Measurements from ENCODE around the gene BEND3.

BEND3 gene

GRCh38 chr6:107123501-107123900 is 8.2 kb upstream of the BEND3 start:
- no peak for DNase-seq
- no peak overlapping the region for H2AFZ ChIP-seq (ENCODE audit: low read length)
- peaks cover 21% of the 10 kb centered on the region for H3K4me1 ChIP-seq (ENCODE audit: low read length)
- H3K4me3 ChIP-seq (ENCODE audit: low read length): no peak overlapping the region
- H3K9me3 ChIP-seq (replicated peaks; ENCODE audit: insufficient read depth, low read length): no peaks in the 10 kb centered on the region
- no peaks in the 10 kb centered on the region for H3K79me2 ChIP-seq (ENCODE audit: low read length)
- no peaks in the 10 kb centered on the region for H3K9me2 ChIP-seq (replicated peaks; ENCODE audit: insufficient read depth, low read length)
- H3K4me2 ChIP-seq (ENCODE audit: low read depth, low read length): no peak overlapping the region
- peaks cover 3% of the 10 kb centered on the region; the same call in 1 of the 2 replicates for H3F3A ChIP-seq (ENCODE audit: insufficient read depth, low read length)
- no peaks in the 10 kb centered on the region for H3K36me3 ChIP-seq (replicated peaks; ENCODE audit: insufficient read depth, low read length)
- H3K27ac ChIP-seq (ENCODE audit: low read length): no peak overlapping the region
- no peak overlapping the region for H3K9ac ChIP-seq (ENCODE audit: low read length)
- H3K27me3 ChIP-seq (replicated peaks; ENCODE audit: insufficient read depth, low read length): no peaks in the 10 kb centered on the region
- TF ChIP-seq CTCF (IDR thresholded peaks at IDR 0.05; ENCODE audit: low read length) (no peak), EZH2 (optimal IDR thresholded peaks at IDR 0.05; ENCODE audit: low read depth, low read length) (no peak), EZH2phosphoT487 (IDR thresholded peaks at IDR 0.05; ENCODE audit: low read length) (no peak)
- no peaks in the 10 kb centered on the region for H4K20me1 ChIP-seq (ENCODE audit: insufficient read depth, low read length)

- H3K4me3 ChIP-seq (ENCODE audit: low read length): no peak overlapping the region
- H3K27ac ChIP-seq (ENCODE audit: low read length): no peak overlapping the region
- no peaks in the 10 kb centered on the region for H3K9me2 ChIP-seq (replicated peaks; ENCODE audit: insufficient read depth, low read length)
- H3K9me3 ChIP-seq (replicated peaks; ENCODE audit: insufficient read depth, low read length): no peaks in the 10 kb centered on the region
- peaks cover 16% of the 10 kb centered on the region for H3K4me1 ChIP-seq (ENCODE audit: low read length)
- 0 out of 2 replicates have a peak, but pooled peaks cover under 1% of the 10 kb centered on the region for H3F3A ChIP-seq (ENCODE audit: insufficient read depth, low read length)
- no peaks in the 10 kb centered on the region for H3K27me3 ChIP-seq (replicated peaks; ENCODE audit: insufficient read depth, low read length)
- no peaks in the 10 kb centered on the region for H4K20me1 ChIP-seq (ENCODE audit: insufficient read depth, low read length)
- DNase-seq: no peak
- no peak for TF ChIP-seq EZH2 (optimal IDR thresholded peaks at IDR 0.05; ENCODE audit: low read depth, low read length)
- TF ChIP-seq EZH2phosphoT487 (IDR thresholded peaks at IDR 0.05; ENCODE audit: low read length): no peak
- TF ChIP-seq CTCF (IDR thresholded peaks at IDR 0.05; ENCODE audit: low read length): no peak
- H3K9ac ChIP-seq (ENCODE audit: low read length): no peak overlapping the region
- no peak overlapping the region for H3K4me2 ChIP-seq (ENCODE audit: low read depth, low read length)
- H2AFZ ChIP-seq (ENCODE audit: low read length): no peak overlapping the region
- no peaks in the 10 kb centered on the region for H3K36me3 ChIP-seq (replicated peaks; ENCODE audit: insufficient read depth, low read length)
- no peaks in the 10 kb centered on the region for H3K79me2 ChIP-seq (ENCODE audit: low read length)
These were observed 7.4 kb upstream of the BEND3 start for GRCh38 chr6:107122748-107123147.

GRCh38 chr6:107121964-107122495 is 6.7 kb upstream of the BEND3 start:
- Histone ChIP-seq H3K36me3 (replicated peaks; ENCODE audit: insufficient read depth, low read length) (no peaks in the 10 kb centered on the region), H2AFZ (ENCODE audit: low read length) (no peak overlapping the region), H4K20me1 (ENCODE audit: insufficient read depth, low read length) (no peaks in the 10 kb centered on the region), H3K4me1 (ENCODE audit: low read length) (peaks cover 23% of the 10 kb centered on the region), H3K4me2 (ENCODE audit: low read depth, low read length) (no peak overlapping the region), H3K9me3 (replicated peaks; ENCODE audit: insufficient read depth, low read length) (no peaks in the 10 kb centered on the region), H3K79me2 (ENCODE audit: low read length) (no peaks in the 10 kb centered on the region), H3K27ac (ENCODE audit: low read length) (no peak overlapping the region), H3K4me3 (ENCODE audit: low read length) (no peak overlapping the region), H3K27me3 (replicated peaks; ENCODE audit: insufficient read depth, low read length) (no peaks in the 10 kb centered on the region), H3K9ac (ENCODE audit: low read length) (no peak overlapping the region), H3K9me2 (replicated peaks; ENCODE audit: insufficient read depth, low read length) (no peaks in the 10 kb centered on the region), H3F3A (ENCODE audit: insufficient read depth, low read length) (0 out of 2 replicates have a peak, but pooled peaks cover 3% of the 10 kb centered on the region)
- DNase-seq: no peak
- TF ChIP-seq EZH2 (optimal IDR thresholded peaks at IDR 0.05; ENCODE audit: low read depth, low read length) (no peak), EZH2phosphoT487 (IDR thresholded peaks at IDR 0.05; ENCODE audit: low read length) (no peak), CTCF (IDR thresholded peaks at IDR 0.05; ENCODE audit: low read length) (no peak)

All from MM.1S (cell line).